Eye (tissue), 1 donor: ENCODE data around the gene TNFAIP8L3.
A peak's percentile ranks its signal among the peaks of the same experiment; 100 is the strongest.
"Not testable (repeated sequence)": the region's sequence is repeated elsewhere in the genome, so short reads cannot be mapped to it uniquely, and the experiment has no call there.

Experiments
- DNase-seq: peaks from one replicate; pipeline ENCODE4 v3.0.0-alpha.2; 2015

The TNFAIP8L3 gene

DNA sequence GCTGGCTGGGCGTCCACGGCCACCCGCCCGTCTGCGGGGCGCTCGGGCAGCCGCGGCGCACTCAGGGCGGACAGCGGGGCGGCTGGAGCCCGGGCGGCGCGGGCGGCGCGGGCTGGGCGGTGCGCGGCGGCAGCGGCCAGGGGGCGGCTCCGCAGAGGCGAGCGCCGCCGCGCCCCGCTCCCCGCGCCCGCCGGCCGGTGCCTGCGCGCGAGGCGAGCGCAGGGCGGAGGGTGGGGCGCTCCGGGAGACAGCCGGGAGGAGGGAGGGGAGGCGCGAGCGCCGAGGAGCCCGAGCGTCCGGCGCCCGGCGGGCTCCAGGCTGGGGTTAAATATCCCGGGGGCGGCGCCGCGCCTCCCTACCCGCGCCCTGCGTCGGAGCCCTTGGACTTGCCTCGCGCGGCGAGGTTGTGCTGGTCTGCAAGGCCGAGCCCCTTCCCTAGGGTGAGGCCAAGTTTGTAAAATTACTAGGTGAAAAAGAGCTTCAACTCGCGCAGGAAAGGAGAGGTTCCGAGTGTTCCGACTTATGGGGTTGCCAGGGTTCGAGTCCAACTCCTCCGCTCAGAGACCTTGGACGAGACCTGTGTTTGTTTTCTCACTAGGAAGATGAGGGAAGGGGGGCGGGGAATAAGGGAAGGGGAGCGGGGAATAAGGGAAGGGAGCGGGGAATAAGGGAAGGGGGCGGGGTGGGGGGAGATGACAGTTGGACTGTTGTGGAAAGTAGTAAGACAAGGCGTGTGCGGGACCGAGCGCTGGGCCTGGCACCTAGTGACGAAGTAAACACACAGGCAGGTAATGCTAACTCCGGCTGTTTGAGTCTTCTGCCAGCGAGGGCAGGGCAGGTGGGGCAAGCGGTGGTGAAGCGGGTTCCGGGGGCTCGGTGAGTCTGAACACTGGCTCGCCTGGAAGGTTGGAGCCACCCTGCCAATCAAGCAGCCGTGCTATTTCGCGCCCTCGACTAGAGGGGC, at the start of gene TNFAIP8L3:
TSS of gene TNFAIP8L3 (minus strand) at position 301 of the 964 bp plus-strand sequence. CDS start 311 bp downstream, outside the sequence.
- peak; percentile 61 for DNase-seq

DNA sequence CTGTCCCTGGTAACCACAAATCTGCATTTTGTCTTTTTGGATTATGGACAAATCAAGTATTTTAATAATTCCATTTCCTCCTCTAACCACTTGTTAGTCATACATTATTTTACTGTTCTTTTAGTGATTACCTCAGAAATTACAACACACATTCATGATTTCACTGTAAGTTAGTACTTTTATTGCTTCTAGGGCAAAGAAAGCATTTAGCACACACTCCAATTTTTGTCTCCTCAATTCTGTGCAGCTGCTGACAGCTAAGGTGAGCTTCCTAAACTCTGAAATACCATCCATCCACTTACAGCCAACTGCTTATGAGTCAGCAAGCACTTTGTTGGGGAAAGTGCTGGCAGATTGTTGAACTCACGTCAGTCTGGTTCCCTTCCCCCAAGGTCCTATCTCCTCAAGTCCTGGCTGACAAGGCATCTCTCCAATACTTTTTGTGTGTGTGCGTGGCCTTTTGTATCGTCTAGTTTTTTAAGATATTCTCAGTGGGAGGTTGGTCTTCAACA, 49.4 kb upstream of the TNFAIP8L3 start:
- DNase-seq: no peak

GRCh38 chr15:51140347-51140746, 45.6 kb upstream of the TNFAIP8L3 start:
- not testable (repeated sequence) for DNase-seq

DNA sequence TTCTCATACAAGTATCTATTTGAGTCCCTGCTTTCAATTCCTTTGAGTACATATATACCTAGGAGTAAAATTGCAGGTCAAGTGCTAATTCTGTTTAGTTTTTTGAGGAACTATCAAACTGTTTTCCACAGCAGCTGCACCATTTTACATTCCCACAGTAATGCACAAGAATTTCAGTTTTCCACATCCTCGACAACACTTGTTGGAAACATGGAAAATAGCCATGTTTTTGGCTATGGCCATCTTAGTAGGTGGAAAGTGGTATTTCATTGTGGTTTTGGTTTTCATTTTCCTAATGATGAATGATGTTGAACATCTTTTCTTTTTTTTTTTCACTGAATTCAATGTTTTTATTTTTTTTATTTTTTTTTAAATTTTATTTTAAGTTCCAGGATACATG, 44.4 kb upstream of the TNFAIP8L3 start:
- no peak for DNase-seq

- peak; percentile 54 for DNase-seq
These were observed 43.2 kb upstream of the TNFAIP8L3 start for GRCh38 chr15:51137880-51138430.

GRCh38 chr15:51137024-51137423, 42.3 kb upstream of the TNFAIP8L3 start:
- no peak for DNase-seq

DNA sequence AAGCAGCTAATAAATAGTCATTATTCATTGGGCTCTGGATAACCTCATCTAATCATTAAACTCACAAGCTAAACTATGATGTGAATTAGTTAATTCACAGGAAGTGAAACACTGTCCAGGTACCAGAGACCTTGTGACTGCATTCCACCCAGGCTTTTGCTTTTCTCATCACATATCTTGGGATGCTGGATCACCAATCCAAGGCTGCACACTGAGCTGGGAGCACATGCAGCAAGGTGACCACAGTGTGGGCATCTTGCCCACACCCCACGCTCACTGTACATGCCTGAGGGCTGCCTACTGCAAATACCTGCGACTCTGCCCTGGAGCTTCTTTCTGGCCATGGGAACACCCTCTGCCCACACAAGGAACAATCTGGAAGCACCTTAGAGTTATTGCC, 40.6 kb upstream of the TNFAIP8L3 start:
- no peak for DNase-seq

GRCh38 chr15:51134416-51135199, 39.9 kb upstream of the TNFAIP8L3 start:
- no peak for DNase-seq

DNA sequence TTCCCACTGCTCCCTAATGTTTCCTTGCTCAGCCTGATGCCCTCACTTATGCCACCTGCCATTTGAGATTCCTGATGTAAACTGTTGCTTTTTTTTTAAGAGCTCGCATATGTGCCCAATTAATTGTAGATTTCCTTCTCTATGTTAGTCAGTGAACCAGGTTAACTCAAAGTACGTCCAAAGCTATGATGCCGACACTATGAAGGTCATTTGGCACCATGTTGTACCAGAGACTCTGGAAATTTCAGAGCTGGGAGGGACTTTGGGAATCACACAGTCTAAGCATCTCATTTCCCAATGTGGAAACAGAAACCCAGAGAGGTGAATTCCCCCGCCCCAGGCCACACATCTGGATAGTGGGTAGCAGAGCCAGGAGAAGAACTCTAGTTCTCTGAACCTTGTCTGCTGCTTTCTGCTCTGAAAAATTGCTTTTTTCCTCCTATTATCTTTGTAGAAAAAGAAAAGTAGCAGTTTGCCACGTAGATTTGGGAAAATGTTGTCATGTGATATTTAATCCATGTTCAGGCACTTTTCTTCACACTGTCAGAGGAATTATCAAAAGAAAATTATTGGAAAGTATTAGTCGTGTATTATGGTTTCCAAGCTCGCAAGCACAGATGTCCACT, 38.5 kb upstream of the TNFAIP8L3 start:
- DNase-seq: no peak

DNA sequence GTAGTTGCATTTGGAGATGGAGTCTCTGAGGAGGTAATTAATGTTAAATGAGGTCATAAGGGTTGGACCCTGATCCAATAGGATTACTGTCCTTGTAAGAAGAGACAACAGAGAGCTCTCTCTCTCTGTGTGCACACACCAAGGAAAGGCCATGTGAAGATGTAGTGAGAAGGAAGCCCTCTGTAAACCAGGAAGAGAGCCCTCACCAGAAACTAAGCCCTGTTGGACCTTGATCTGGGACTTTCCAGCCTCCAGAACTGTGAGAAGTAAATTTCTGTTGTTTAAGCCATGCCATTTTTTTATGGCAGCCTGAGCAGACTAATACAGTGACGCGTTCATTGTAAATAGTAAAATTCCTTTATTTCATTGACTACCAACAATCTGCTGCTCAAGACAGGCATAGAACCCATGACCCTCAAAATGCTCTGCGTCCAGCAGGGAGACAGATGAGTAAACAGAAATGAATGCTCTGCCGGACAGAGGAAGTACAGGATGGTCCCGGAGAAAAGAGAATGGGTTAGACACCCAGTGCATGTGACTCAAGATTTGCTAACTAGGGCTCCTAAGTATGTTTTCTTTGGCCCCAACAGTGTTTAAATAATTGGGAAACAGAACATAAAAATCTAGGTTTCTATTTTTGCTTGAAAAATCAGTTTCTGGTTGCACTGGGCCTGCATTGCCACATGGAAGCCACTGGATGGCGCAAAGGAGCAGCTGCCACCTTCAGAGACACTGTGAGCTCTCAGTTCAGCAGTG, 37.9 kb upstream of the TNFAIP8L3 start:
- peak; percentile 56 for DNase-seq

DNA sequence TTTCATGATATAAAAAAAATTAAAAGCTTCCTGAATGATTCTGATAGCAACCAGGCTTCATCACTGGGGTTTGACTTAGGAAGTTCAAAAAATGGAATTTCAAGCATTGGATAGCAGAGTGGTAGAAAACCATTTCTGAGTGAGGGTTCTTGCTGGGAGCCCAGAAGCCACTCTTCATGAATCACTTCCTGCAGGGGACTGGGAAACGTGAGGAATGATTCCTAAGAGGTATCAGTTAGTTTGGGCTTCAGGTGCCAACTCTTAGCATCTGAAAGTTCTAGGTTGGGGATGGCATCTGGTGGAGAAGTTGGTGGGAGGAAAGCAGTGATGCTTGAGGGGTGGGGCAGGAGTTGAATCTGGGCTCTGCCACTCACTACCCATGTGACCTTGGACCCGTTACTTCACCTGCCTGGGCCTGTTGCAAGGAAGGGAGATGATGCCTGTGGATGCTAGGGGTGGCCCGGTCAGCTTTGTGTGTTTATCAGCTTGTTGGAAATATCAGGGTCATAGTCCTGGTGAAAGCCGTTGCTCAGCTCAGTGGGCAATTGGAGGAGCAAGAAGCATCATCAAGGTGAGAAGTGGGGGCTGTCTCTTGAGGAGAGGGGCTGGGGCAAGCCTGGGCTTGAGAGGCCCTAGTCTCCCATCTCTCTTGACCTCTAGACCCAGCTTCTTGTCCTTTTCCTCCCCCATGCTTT, 37.0 kb upstream of the TNFAIP8L3 start:
- DNase-seq: no peak

- DNase-seq: peak; percentile 8
These were observed 35.6 kb upstream of the TNFAIP8L3 start for GRCh38 chr15:51130344-51130743.

- peak; percentile 61 for DNase-seq
These were observed 35.0 kb upstream of the TNFAIP8L3 start for GRCh38 chr15:51129535-51130188.

DNA sequence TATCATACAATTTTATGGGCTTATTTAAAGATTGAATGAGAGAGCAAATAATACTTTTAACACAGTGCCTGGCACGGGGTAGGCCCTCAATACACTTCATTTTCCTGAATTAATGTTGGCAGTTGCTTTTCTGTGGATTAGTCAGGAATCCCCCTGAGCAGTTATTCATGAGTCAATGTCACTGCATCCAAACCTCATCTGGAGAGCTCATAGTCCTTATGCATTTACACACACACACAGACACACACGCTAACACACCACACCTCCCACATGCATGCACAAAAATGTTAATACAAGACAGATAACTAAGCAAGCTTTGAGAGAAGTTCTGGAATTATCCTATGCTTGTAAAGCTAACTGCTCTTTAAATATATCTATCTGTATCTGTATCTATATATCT, 34.0 kb upstream of the TNFAIP8L3 start:
- DNase-seq: no peak

DNA sequence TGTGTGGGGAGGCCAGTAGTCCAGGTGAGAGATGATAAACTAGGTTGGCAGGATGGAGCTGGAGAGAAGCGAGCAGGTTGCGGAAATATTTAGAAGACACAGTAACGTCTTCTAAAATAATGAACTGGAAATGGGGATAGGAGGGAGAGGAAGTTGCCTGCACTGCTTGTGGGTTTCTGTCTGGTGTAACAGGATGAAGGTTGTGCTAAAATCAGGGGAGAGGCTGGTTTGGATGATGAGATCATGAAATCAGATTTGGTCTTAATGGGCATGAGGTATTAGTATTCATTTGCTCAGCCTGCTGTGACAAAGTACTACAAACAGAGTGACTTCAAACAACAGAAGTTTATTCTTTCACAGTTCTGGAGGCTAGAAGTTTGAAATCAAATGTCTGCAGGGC, 32.1 kb upstream of the TNFAIP8L3 start:
- DNase-seq: no peak

DNA sequence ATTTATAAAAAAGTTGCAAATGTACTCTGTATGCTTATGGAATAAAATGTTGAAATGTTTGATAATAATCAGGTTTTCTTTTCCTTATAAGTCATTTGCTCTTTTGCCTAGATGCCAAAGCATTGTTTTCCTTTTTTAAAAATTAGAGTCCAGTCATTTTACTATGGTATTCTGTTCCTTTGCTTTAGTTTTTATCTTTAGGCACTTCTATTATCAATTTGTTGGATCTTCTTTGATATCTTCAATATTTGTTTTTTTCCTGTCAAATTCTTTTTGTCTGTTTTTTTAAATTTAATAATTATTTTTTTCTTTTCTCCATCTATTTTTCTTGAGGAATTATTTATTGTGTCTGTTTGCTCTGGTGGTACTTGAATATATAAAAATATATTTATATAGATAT, 28.3 kb upstream of the TNFAIP8L3 start:
- not testable (repeated sequence) for DNase-seq

DNA sequence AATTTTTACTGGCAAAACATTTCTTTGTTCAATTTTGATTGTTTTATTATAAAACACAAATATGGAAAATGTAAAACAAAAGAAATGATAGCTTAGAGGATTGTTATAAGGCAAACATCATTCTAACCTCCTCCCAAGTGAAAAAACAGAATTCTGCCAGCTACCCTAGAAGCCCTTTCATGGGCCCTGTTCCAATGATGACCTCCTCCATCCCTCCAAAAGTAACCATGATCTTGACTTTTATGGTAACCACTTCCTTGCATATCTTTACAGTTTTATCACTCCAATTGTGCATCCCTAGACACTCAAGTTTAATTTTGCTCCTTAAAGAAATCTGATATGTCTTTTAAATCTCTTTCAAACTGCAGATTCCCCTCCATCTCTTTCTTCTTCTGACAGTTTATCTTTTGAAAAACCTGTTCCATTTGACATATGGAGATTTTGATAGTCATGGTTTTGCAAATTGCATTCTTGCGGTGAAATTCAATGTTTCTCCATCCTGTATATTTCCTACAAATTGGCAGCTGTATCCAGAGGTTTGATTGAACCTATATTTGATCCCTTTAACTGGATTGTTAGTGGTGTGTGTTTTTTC, 27.0 kb upstream of the TNFAIP8L3 start:
- DNase-seq: no peak

DNA sequence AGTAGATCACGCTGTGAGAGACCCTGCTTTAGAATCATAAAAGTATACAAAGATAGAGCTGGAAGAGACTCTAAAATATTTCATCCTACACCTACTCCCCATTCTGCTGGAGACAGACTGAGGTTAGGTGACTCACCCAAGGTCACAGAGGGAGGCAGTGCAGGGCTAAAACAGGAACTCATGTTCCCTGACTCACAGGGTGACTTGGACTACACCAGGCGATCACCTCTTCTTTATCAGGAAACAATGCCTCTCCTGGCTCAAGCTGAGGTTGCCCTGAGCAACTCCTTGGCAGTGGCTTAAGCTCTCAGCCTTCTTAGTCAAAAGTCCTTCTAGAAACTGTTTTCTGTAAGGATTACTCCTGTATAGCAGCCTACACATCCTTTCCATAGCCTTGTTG, 26.4 kb upstream of the TNFAIP8L3 start:
- DNase-seq: no peak

GRCh38 chr15:51119120-51119519, 24.4 kb upstream of the TNFAIP8L3 start:
- DNase-seq: no peak

DNA sequence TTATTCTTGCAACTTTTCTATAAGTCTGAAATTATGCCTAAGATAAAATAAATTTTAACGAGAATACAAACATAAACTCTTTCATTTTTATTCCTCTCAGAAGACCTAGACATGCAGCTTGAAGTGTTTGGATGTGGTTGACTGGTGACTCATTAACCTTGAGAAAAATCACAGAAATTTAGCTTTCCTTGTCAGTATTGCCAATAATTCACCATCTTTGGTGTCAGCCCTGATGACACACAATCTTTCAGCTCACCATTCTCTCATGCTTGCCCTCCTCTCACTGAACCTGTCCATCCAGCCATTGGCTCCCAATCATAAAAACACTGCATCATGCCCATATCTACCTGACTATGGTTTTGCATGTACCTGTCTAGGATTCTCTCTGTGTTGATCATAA, 22.6 kb upstream of the TNFAIP8L3 start:
- DNase-seq: no peak
